GM23338 (cell line): ENCODE measurements around the gene WAPL. TPM values are rescaled to one million over a fixed set of nuclear protein-coding genes. Genes with fewer than 3 reads are reported as not detected.

Experiments used
- ATAC-seq: fragments of 200-7000 bp; cut with Tn5 transposase; 3 replicates; pipeline ENCODE4 v1.9.1; 2020
- DNase-seq: peaks from one replicate; pipeline ENCODE4 v3.0.0-alpha.2; 2015; ENCODE audit warnings: low spot score
- H2AFZ ChIP-seq: fragments of 200-600 bp; sonication (generic); 2 replicates; pipeline ENCODE4 v1.8.0; 2016; ENCODE audit warnings: antibody characterized with exemption, mild to moderate bottlenecking, moderate library complexity
- H3F3A ChIP-seq: fragments of 200-600 bp; sonication (generic); replicated peaks from 2 replicates; pipeline ENCODE4 v1.8.0; 2017; ENCODE audit warnings: antibody characterized with exemption, mixed run types, low read depth
- H3K27ac ChIP-seq: fragments of 200-600 bp; sonication (generic); 2 replicates; pipeline ENCODE4 v1.6.1; 2016; ENCODE audit warnings: low read depth
- H3K27me3 ChIP-seq: fragments of 200-600 bp; sonication (generic); 2 replicates; pipeline ENCODE4 v1.8.0; 2016; ENCODE audit warnings: mild to moderate bottlenecking, mixed run types, moderate library complexity; ENCODE audit not compliant: insufficient read depth
- H3K36me3 ChIP-seq: fragments of 200-600 bp; sonication (generic); 2 replicates; pipeline ENCODE4 v1.8.0; 2016; ENCODE audit warnings: mild to moderate bottlenecking; ENCODE audit not compliant: insufficient read depth
- H3K4me1 ChIP-seq: fragments of 200-600 bp; sonication (generic); 2 replicates; pipeline ENCODE4 v1.8.0; 2016; ENCODE audit warnings: mild to moderate bottlenecking, moderate library complexity; ENCODE audit not compliant: insufficient read depth
- H3K4me2 ChIP-seq: fragments of 200-600 bp; sonication (generic); 2 replicates; pipeline ENCODE4 v1.7.1; 2017; ENCODE audit warnings: mixed run types
- H3K4me3 ChIP-seq: fragments of 200-600 bp; sonication (generic); 2 replicates; pipeline ENCODE4 v1.6.1; 2016; ENCODE audit warnings: mixed run types
- H3K79me2 ChIP-seq: fragments of 200-600 bp; sonication (generic); replicated peaks from 2 replicates; pipeline ENCODE4 v1.8.0; 2017; ENCODE audit warnings: mild to moderate bottlenecking; ENCODE audit not compliant: insufficient read depth
- H3K9me2 ChIP-seq: fragments of 200-600 bp; sonication (generic); 2 replicates; pipeline ENCODE4 v1.8.0; 2017; ENCODE audit not compliant: insufficient read depth
- H4K20me1 ChIP-seq: fragments of 200-600 bp; sonication (generic); replicated peaks from 2 replicates; pipeline ENCODE4 v1.8.0; 2017; ENCODE audit warnings: mild to moderate bottlenecking; ENCODE audit not compliant: insufficient read depth
- H3K27ac Mint-ChIP-seq: 2 replicates; pipeline ENCODE4 v1.8.0; 2020; ENCODE audit warnings: inconsistent platforms, mild to moderate bottlenecking, moderate library complexity, mixed read lengths
- H3K27me3 Mint-ChIP-seq: 3 replicates; pipeline ENCODE4 v1.8.0; 2022; ENCODE audit warnings: low read depth, mild to moderate bottlenecking, moderate library complexity, mixed read lengths, inconsistent platforms; ENCODE audit not compliant: insufficient read depth, poor library complexity
- H3K36me3 Mint-ChIP-seq: 3 replicates; pipeline ENCODE4 v1.8.0; 2021; ENCODE audit warnings: low read depth, mild to moderate bottlenecking, inconsistent platforms, moderate library complexity, mixed read lengths
- H3K4me1 Mint-ChIP-seq: 3 replicates; pipeline ENCODE4 v1.8.0; 2020; ENCODE audit warnings: mild to moderate bottlenecking, inconsistent platforms, mixed read lengths
- H3K4me3 Mint-ChIP-seq: 3 replicates; pipeline ENCODE4 v1.8.0; 2021; ENCODE audit warnings: moderate library complexity, mild to moderate bottlenecking, inconsistent platforms, mixed read lengths
- H3K9me3 Mint-ChIP-seq: 3 replicates; pipeline ENCODE4 v1.8.0; 2020; ENCODE audit warnings: moderate library complexity, mild to moderate bottlenecking, inconsistent platforms, mixed read lengths
- CREB1 ChIP-seq: fragments of 250-450 bp; sonication (Bioruptor Pico); IDR thresholded peaks from 2 replicates; pipeline ENCODE4 v1.5.0; 2020; ENCODE audit warnings: low read depth, mild to moderate bottlenecking, moderate library complexity
- EZH2 ChIP-seq: fragments of 200-600 bp; sonication (generic); IDR thresholded peaks from one replicate; pipeline ENCODE4 v1.8.0; 2017; ENCODE audit warnings: antibody characterized with exemption, mild to moderate bottlenecking, low read depth; ENCODE audit not compliant: unreplicated experiment
- EZH2phosphoT487 ChIP-seq: fragments of 200-600 bp; sonication (generic); IDR thresholded peaks from one replicate; pipeline ENCODE4 v1.8.1; 2018; ENCODE audit warnings: antibody characterized with exemption; ENCODE audit not compliant: unreplicated experiment
- JUNB ChIP-seq: IDR thresholded peaks from one replicate; pipeline ENCODE4 v1.6.1; 2016; ENCODE audit warnings: antibody characterized with exemption; ENCODE audit not compliant: unreplicated experiment
- NANOG ChIP-seq: IDR thresholded peaks from 2 replicates; pipeline ENCODE4 v1.6.1; 2016; ENCODE audit warnings: antibody characterized with exemption, borderline replicate concordance
- POLR2AphosphoS5 ChIP-seq: IDR thresholded peaks from 2 replicates; pipeline ENCODE4 v1.6.1; 2016; ENCODE audit warnings: antibody characterized with exemption, low read depth
- STAT1 ChIP-seq: IDR thresholded peaks from one replicate; pipeline ENCODE4 v1.6.1; 2016; ENCODE audit warnings: antibody characterized with exemption; ENCODE audit not compliant: unreplicated experiment
- ZNF114 ChIP-seq: fragments of 250-450 bp; sonication (Bioruptor Pico); IDR thresholded peaks from 2 replicates; pipeline ENCODE4 v1.5.0; 2020; ENCODE audit warnings: mild to moderate bottlenecking, moderate library complexity
- ZNF331 ChIP-seq: fragments of 250-450 bp; sonication (Bioruptor Pico); IDR thresholded peaks from 2 replicates; pipeline ENCODE4 v1.5.0; 2020; ENCODE audit warnings: low read depth, mild to moderate bottlenecking, moderate library complexity
- polyA plus RNA-seq: library from polyadenylated mRNA; unstranded; fragments of >200 nt; fragmentation: Nextera tagmentation; extraction: Ambion mirVana; gene quantifications from 2 replicates; pipeline ENCODE4 v1.2.1, GENCODE V29; 2016
- total RNA-seq: library from RNA; depleted of rRNA; stranded (reverse); fragments of >200 nt; shearing (Covaris generic); gene quantifications from 2 replicates; pipeline ENCODE4 v1.2.3, GENCODE V29; 2014
- TF ChIP-seq, protein P1 (sequence below): fragments of 250-450 bp; sonication (Bioruptor Pico); IDR thresholded peaks from 2 replicates; pipeline ENCODE4 v1.5.0; 2020; ENCODE audit warnings: mild to moderate bottlenecking, moderate library complexity
- TF ChIP-seq, protein P2 (sequence below), 2 experiments: fragments of 200-600 bp in 1 of 2; sonication (generic) in 1 of 2; conservative IDR thresholded peaks; 2 replicates each; pipeline versions ENCODE4 v1.5.1 to v1.6.1; 2016 to 2017; ENCODE audit warnings: antibody characterized with exemption in 2 of 2, low read depth in 2 of 2, mild to moderate bottlenecking in 2 of 2, moderate library complexity in 1 of 2
- TF ChIP-seq, protein P3 (sequence below): IDR thresholded peaks from 2 replicates; pipeline ENCODE4 v1.6.1; 2016; ENCODE audit warnings: antibody characterized with exemption
- TF ChIP-seq, protein P4 (sequence below): IDR thresholded peaks from one replicate; pipeline ENCODE4 v1.6.1; 2018; ENCODE audit warnings: antibody characterized with exemption; ENCODE audit not compliant: unreplicated experiment

The WAPL gene
- total and polyA plus RNA-seq, 2 experiments from 2014 or later = 25.2 to 60.8 TPM

DNA sequence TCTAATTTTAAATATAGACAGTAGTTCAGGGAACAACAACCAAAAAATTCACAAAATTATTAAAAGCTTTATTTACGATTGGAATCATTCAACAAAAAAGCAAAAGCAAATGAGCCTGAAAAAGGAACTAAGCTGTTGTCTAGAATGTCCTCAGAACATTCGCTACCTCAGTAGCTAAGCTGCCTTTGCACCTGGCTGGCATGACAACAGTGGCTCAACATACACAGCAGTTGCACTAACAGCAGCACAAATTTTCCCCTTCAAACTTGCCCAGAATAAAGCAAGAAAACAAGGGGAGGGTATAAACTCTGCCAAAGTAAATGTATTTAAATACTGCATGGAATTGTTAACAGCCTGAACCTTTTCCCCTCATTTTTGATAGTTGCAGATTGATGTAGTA lies 84.6 kb downstream of the WAPL start:
- DNase-seq (peak; percentile 12), ATAC-seq (no peak)
- Histone ChIP-seq H3K27ac (0 out of 2 replicates have a peak overlapping the region, but pooled peaks have one; percentile 23), H3K9me2 (no peaks in the 10 kb centered on the region), H3K27me3 (no peaks in the 10 kb centered on the region), H3K36me3 (peaks cover 11% of the 10 kb centered on the region; the same call in 1 of the 2 replicates), H3K4me1 (peaks cover 26% of the 10 kb centered on the region), H3K4me2 (no peak overlapping the region), H4K20me1 (no peaks in the 10 kb centered on the region), H3F3A (no peaks in the 10 kb centered on the region), H3K79me2 (no peaks in the 10 kb centered on the region), H3K4me3 (no peak overlapping the region), H2AFZ (no peak overlapping the region)
- H3K4me1 Mint-ChIP-seq = peaks cover 15% of the 10 kb centered on the region; the same call in 2 of the 3 replicates
- H3K36me3 Mint-ChIP-seq = peaks cover 44% of the 10 kb centered on the region
- H3K27ac Mint-ChIP-seq = no peak overlapping the region
- no peaks in the 10 kb centered on the region for H3K9me3 Mint-ChIP-seq
- no peak overlapping the region for H3K4me3 Mint-ChIP-seq
- TF ChIP-seq, protein P1, sequence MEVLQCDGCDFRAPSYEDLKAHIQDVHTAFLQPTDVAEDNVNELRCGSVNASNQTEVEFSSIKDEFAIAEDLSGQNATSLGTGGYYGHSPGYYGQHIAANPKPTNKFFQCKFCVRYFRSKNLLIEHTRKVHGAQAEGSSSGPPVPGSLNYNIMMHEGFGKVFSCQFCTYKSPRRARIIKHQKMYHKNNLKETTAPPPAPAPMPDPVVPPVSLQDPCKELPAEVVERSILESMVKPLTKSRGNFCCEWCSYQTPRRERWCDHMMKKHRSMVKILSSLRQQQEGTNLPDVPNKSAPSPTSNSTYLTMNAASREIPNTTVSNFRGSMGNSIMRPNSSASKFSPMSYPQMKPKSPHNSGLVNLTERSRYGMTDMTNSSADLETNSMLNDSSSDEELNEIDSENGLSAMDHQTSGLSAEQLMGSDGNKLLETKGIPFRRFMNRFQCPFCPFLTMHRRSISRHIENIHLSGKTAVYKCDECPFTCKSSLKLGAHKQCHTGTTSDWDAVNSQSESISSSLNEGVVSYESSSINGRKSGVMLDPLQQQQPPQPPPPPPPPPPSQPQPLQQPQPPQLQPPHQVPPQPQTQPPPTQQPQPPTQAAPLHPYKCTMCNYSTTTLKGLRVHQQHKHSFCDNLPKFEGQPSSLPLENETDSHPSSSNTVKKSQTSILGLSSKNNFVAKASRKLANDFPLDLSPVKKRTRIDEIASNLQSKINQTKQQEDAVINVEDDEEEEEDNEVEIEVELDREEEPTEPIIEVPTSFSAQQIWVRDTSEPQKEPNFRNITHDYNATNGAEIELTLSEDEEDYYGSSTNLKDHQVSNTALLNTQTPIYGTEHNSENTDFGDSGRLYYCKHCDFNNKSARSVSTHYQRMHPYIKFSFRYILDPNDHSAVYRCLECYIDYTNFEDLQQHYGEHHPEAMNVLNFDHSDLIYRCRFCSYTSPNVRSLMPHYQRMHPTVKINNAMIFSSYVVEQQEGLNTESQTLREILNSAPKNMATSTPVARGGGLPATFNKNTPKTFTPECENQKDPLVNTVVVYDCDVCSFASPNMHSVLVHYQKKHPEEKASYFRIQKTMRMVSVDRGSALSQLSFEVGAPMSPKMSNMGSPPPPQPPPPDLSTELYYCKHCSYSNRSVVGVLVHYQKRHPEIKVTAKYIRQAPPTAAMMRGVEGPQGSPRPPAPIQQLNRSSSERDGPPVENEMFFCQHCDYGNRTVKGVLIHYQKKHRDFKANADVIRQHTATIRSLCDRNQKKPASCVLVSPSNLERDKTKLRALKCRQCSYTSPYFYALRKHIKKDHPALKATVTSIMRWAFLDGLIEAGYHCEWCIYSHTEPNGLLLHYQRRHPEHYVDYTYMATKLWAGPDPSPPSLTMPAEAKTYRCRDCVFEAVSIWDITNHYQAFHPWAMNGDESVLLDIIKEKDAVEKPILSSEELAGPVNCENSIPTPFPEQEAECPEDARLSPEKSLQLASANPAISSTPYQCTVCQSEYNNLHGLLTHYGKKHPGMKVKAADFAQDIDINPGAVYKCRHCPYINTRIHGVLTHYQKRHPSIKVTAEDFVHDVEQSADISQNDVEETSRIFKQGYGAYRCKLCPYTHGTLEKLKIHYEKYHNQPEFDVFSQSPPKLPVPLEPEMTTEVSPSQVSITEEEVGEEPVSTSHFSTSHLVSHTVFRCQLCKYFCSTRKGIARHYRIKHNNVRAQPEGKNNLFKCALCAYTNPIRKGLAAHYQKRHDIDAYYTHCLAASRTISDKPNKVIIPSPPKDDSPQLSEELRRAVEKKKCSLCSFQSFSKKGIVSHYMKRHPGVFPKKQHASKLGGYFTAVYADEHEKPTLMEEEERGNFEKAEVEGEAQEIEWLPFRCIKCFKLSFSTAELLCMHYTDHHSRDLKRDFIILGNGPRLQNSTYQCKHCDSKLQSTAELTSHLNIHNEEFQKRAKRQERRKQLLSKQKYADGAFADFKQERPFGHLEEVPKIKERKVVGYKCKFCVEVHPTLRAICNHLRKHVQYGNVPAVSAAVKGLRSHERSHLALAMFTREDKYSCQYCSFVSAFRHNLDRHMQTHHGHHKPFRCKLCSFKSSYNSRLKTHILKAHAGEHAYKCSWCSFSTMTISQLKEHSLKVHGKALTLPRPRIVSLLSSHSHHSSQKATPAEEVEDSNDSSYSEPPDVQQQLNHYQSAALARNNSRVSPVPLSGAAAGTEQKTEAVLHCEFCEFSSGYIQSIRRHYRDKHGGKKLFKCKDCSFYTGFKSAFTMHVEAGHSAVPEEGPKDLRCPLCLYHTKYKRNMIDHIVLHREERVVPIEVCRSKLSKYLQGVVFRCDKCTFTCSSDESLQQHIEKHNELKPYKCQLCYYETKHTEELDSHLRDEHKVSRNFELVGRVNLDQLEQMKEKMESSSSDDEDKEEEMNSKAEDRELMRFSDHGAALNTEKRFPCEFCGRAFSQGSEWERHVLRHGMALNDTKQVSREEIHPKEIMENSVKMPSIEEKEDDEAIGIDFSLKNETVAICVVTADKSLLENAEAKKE = no peak
- TF ChIP-seq CREB1 (no peak), EZH2 (no peak), ZNF331 (no peak), JUNB (no peak), EZH2phosphoT487 (no peak), ZNF114 (CRISPR knock-in tag) (no peak), POLR2AphosphoS5 (no peak), STAT1 (no peak), NANOG (no peak)
- TF ChIP-seq, protein P2, sequence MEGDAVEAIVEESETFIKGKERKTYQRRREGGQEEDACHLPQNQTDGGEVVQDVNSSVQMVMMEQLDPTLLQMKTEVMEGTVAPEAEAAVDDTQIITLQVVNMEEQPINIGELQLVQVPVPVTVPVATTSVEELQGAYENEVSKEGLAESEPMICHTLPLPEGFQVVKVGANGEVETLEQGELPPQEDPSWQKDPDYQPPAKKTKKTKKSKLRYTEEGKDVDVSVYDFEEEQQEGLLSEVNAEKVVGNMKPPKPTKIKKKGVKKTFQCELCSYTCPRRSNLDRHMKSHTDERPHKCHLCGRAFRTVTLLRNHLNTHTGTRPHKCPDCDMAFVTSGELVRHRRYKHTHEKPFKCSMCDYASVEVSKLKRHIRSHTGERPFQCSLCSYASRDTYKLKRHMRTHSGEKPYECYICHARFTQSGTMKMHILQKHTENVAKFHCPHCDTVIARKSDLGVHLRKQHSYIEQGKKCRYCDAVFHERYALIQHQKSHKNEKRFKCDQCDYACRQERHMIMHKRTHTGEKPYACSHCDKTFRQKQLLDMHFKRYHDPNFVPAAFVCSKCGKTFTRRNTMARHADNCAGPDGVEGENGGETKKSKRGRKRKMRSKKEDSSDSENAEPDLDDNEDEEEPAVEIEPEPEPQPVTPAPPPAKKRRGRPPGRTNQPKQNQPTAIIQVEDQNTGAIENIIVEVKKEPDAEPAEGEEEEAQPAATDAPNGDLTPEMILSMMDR (conservative IDR thresholded peaks at IDR 0.05; ENCODE audit: low read depth in 2 of 2) = no peak
- TF ChIP-seq, protein P3, sequence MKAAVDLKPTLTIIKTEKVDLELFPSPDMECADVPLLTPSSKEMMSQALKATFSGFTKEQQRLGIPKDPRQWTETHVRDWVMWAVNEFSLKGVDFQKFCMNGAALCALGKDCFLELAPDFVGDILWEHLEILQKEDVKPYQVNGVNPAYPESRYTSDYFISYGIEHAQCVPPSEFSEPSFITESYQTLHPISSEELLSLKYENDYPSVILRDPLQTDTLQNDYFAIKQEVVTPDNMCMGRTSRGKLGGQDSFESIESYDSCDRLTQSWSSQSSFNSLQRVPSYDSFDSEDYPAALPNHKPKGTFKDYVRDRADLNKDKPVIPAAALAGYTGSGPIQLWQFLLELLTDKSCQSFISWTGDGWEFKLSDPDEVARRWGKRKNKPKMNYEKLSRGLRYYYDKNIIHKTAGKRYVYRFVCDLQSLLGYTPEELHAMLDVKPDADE = no peak
- TF ChIP-seq, protein P4, sequence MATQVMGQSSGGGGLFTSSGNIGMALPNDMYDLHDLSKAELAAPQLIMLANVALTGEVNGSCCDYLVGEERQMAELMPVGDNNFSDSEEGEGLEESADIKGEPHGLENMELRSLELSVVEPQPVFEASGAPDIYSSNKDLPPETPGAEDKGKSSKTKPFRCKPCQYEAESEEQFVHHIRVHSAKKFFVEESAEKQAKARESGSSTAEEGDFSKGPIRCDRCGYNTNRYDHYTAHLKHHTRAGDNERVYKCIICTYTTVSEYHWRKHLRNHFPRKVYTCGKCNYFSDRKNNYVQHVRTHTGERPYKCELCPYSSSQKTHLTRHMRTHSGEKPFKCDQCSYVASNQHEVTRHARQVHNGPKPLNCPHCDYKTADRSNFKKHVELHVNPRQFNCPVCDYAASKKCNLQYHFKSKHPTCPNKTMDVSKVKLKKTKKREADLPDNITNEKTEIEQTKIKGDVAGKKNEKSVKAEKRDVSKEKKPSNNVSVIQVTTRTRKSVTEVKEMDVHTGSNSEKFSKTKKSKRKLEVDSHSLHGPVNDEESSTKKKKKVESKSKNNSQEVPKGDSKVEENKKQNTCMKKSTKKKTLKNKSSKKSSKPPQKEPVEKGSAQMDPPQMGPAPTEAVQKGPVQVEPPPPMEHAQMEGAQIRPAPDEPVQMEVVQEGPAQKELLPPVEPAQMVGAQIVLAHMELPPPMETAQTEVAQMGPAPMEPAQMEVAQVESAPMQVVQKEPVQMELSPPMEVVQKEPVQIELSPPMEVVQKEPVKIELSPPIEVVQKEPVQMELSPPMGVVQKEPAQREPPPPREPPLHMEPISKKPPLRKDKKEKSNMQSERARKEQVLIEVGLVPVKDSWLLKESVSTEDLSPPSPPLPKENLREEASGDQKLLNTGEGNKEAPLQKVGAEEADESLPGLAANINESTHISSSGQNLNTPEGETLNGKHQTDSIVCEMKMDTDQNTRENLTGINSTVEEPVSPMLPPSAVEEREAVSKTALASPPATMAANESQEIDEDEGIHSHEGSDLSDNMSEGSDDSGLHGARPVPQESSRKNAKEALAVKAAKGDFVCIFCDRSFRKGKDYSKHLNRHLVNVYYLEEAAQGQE = no peak
- no peaks in the 10 kb centered on the region for H3K27me3 Mint-ChIP-seq
